Vagina (tissue), 2 donors: Measurements from ENCODE around the gene NTM. TPM values are rescaled to one million over a fixed set of nuclear protein-coding genes. Genes with fewer than 3 reads are reported as not detected.

ENCODE experiments used
- DNase-seq, 2 donors: peaks; one replicate each; pipeline ENCODE4 v3.0.0-alpha.2; 2017; ENCODE audit errors: extremely low spot score in 2 of 2
- H3K27ac ChIP-seq: fragments of 200-600 bp; sonication (generic); one replicate; pipeline ENCODE4 v1.5.1; 2019
- H3K27me3 ChIP-seq: fragments of 200-600 bp; sonication (generic); one replicate; pipeline ENCODE4 v1.5.1; 2019
- H3K36me3 ChIP-seq, 2 donors: fragments of 200-600 bp; sonication (generic); one replicate each; pipeline ENCODE4 v1.5.1; 2017 to 2019
- H3K4me1 ChIP-seq: fragments of 200-600 bp; sonication (generic); one replicate; pipeline ENCODE4 v1.5.1; 2019
- H3K4me3 ChIP-seq, 2 donors: fragments of 200-600 bp; sonication (generic); 1 replicate in 1 of 2; 2 replicates in 1 of 2; pipeline ENCODE4 v1.5.1; 2016 to 2019
- H3K9me3 ChIP-seq: fragments of 200-600 bp; sonication (generic); one replicate; pipeline ENCODE4 v1.5.1; 2019
- CTCF ChIP-seq, 3 experiments: fragments of 450-650 bp in 2 of 3; fragments of 200-600 bp in 1 of 3; sonication (generic) in 1 of 3; IDR thresholded peaks; one replicate each; pipeline ENCODE4 v1.5.1; 2017 to 2019; ENCODE audit warnings: antibody characterized with exemption in 3 of 3, mild to moderate bottlenecking in 2 of 3, moderate library complexity in 2 of 3
- POLR2A ChIP-seq, 2 donors: fragments of 450-650 bp; IDR thresholded peaks; one replicate each; pipeline ENCODE4 v1.6.1; 2017; ENCODE audit warnings: antibody characterized with exemption in 2 of 2, mild to moderate bottlenecking in 2 of 2, moderate library complexity in 2 of 2
- POLR2AphosphoS5 ChIP-seq, 2 donors: sonication (generic); formaldehyde crosslinking; IDR thresholded peaks; one replicate each; pipeline ENCODE4 v1.9.0; 2017; ENCODE audit warnings: antibody characterized with exemption in 2 of 2, mild to moderate bottlenecking in 2 of 2, low read depth in 1 of 2; ENCODE audit not compliant: insufficient read depth in 1 of 2
- intact Hi-C: fragments of 100-400 bp; cut with DNase I; formaldehyde crosslinking; loops from one replicate; pipeline ENCODE4 v1.15.1; 2023
- total RNA-seq: library from RNA; depleted of rRNA; stranded (reverse); fragments of >200 nt; gene quantifications from one replicate; pipeline ENCODE4 v1.2.3, GENCODE V29; 2016

The NTM gene
- total RNA-seq, 1 donor from 2014 or later: 4.2 TPM

GRCh38 chr11:132039521-132039920 is 669.1 kb downstream of the NTM start:
- DNase-seq: no peak

GRCh38 chr11:132042296-132042695 is 671.9 kb downstream of the NTM start:
- intact Hi-C loops: no loop called here

More at GRCh38 chr11:132039521-132039920, 669.1 kb downstream of the NTM start:
- Histone ChIP-seq H3K9me3 (no peaks in the 10 kb centered on the region), H3K27ac (no peak overlapping the region), H3K4me3 (no peak overlapping the region), H3K27me3 (no peaks in the 10 kb centered on the region), H3K36me3 (no peaks in the 10 kb centered on the region), H3K4me1 (no peaks in the 10 kb centered on the region)
- no peak for TF ChIP-seq POLR2A (IDR thresholded peaks at IDR 0.05)
- no peak for TF ChIP-seq POLR2AphosphoS5 (IDR thresholded peaks at IDR 0.05; ENCODE audit: insufficient read depth in 1 of 2, low read depth in 1 of 2)
- no peak for TF ChIP-seq CTCF (IDR thresholded peaks at IDR 0.05)
- intact Hi-C loops: no loop called here

GRCh38 chr11:132043714-132044113 is 673.3 kb downstream of the NTM start:
- Histone ChIP-seq H3K36me3 (no peaks in the 10 kb centered on the region), H3K9me3 (no peaks in the 10 kb centered on the region), H3K27ac (no peak overlapping the region), H3K4me3 (no peak overlapping the region), H3K27me3 (no peaks in the 10 kb centered on the region), H3K4me1 (no peaks in the 10 kb centered on the region)
- no peak for DNase-seq
- intact Hi-C loops: no loop called here
- no peak for TF ChIP-seq POLR2AphosphoS5 (IDR thresholded peaks at IDR 0.05; ENCODE audit: insufficient read depth in 1 of 2, low read depth in 1 of 2)
- no peak for TF ChIP-seq POLR2A (IDR thresholded peaks at IDR 0.05)
- TF ChIP-seq CTCF (IDR thresholded peaks at IDR 0.05): no peak

More at GRCh38 chr11:132042296-132042695, 671.9 kb downstream of the NTM start:
- no peaks in the 10 kb centered on the region for H3K36me3 ChIP-seq
- H3K27me3 ChIP-seq: no peaks in the 10 kb centered on the region
- H3K4me1 ChIP-seq: no peaks in the 10 kb centered on the region
- no peak overlapping the region for H3K4me3 ChIP-seq
- no peak overlapping the region for H3K27ac ChIP-seq
- DNase-seq: no peak
- TF ChIP-seq POLR2AphosphoS5 (IDR thresholded peaks at IDR 0.05; ENCODE audit: insufficient read depth in 1 of 2, low read depth in 1 of 2) (no peak), CTCF (IDR thresholded peaks at IDR 0.05) (no peak), POLR2A (IDR thresholded peaks at IDR 0.05) (no peak)
- no peaks in the 10 kb centered on the region for H3K9me3 ChIP-seq

GRCh38 chr11:132045107-132045506 is 674.7 kb downstream of the NTM start:
- no peaks in the 10 kb centered on the region for H3K27me3 ChIP-seq

More at GRCh38 chr11:132045107-132045506, 674.7 kb downstream of the NTM start:
- no peak overlapping the region for H3K27ac ChIP-seq
- intact Hi-C loops: no loop called here
- no peaks in the 10 kb centered on the region for H3K4me1 ChIP-seq
- no peaks in the 10 kb centered on the region for H3K9me3 ChIP-seq
- no peak for TF ChIP-seq CTCF (IDR thresholded peaks at IDR 0.05)
- no peak for TF ChIP-seq POLR2A (IDR thresholded peaks at IDR 0.05)
- no peak for TF ChIP-seq POLR2AphosphoS5 (IDR thresholded peaks at IDR 0.05; ENCODE audit: insufficient read depth in 1 of 2, low read depth in 1 of 2)
- H3K36me3 ChIP-seq: no peaks in the 10 kb centered on the region
- no peak for DNase-seq
- H3K4me3 ChIP-seq: no peak overlapping the region
